Medulla oblongata (tissue), 1 donor: Measurements from ENCODE around the gene CHD5.

Experiments
- DNase-seq: peaks from one replicate; pipeline ENCODE4 v3.0.0-alpha.2; 2015; ENCODE audit errors: extremely low spot score

Gene CHD5

DNA sequence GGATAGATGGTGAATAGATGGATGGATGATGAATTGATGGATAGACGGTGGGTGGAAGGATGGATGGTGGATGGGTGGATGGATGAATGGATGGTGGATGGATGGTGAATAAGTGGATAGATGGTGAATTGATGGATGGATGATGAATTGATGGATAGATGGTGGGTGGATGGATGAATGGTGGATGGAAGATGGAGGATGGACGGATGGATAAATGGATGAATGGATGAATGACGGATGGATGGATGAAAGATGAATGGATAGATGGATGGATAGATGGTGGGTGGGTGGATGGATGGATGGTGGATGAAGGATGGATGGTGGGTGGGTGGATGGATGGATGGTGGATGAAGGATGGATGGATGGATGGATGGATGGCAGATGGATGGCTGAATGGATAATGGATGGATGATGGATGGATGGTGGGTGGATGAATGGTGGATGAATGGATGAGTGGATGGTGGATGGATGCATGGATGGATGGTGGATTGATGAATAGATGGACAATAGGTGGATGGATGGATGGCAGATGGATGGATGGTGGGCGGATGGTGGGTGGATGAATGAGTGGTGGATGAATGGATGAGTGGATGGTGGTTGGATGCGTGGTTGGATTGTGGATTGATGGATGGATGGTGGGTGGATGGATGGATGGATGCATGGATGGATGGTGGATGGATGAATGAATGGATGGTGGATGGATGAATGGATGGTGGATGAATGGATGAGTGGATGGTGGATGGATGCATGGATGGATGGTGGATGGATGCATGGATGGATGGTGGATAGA lies 5.3 kb downstream of the CHD5 start:
- DNase-seq = no peak

DNA sequence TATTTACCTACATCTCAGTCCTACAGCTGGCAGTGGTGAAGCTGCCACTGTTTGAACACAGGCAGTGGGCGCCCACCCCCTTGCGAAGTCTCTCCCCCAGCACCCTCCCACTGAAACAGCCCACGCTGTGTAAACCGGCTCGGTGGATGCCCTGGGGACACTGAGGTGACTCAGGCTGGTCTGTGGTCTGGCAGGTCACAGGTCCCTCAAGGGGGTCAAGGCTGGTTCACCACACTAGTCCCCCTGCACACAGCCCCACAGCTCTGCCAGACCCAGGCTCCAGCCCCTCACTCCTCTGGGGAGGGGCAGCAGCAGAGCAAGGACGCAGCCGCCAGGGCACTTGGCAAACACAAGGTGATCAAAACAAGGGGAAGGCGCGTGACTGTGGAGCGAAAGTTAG lies 7.6 kb downstream of the CHD5 start:
- no peak for DNase-seq

DNA sequence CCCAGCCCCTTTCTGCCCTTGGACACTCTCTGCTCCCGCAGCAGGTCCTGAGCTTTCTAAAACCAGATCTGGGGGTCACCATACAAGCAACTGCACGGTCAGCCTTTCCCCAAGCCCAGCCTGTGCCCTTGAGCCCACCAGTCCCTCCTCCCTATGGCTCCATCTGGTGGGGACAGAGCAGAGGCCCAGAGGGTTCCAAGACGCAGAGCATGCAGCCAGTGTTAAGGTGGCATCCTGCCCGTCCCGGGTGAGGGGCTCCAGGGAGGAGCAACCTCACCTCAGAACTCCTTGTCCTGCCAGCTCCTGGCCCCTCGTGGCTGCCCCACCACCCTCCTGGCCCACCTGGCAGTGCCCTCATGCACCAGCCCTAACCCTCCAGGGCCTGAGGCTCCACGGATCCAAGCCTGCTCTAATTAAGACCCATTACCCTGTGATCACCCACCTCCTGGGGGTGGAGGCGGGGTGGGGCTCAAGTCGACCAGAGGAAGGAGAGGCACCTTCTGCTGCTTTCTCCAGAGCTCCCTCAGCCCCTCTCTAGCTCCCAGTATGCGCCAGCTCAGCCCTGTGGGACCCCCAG lies 8.5 kb downstream of the CHD5 start:
- DNase-seq = no peak

DNA sequence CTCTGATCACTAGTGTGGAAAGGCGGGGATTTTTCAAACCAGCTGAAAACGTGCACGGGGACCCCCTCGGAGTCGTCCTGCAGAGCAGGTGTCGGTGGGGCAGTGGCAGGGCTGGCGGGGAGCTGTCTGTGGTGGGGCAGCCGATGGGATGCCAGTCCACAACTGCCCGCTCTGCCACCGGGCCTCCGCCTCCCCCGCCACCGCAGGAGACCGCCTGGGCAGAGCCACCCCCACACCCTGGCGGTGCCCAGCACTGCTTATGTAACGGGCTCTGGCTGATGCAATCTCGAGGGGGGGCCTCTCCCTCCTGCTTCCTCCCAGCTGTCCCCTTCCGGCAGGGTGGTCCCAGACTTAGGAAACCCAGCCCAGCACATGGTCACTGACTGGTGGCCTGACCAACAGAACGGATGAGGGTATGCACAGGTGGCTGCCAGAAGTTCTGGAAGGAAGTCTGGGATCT lies 9.3 kb downstream of the CHD5 start:
- DNase-seq = no peak

DNA sequence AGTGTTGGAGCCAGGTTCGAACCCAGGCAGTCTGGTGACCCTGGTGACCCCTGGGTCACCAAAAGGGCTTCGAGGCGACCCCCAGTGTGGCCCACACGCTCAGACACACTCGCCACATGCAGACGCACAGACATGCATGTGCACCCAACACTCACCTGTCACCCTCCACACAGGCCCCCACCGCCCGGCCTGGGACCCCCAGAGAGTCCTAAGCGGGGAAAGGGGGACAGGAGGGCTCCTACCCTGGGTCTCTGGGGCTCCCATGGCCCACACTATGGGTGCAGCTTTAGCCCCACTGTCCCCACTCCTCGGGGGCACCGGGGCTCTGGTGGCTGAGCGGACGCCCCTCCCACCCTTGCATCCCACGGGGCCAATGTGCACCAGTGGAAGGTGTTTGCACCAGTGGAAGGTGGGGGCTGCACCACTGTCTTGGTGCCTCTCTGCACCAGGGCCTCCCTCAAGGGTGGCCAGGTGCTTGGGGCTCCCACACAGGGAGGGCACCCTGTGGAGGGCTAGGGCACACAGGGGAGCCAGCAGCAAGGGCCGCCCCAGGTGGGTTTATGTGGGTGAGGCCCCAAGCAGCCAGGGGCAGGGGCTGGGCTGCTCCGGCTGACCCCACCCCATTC lies 9.9 kb downstream of the CHD5 start:
- DNase-seq = no peak

DNA sequence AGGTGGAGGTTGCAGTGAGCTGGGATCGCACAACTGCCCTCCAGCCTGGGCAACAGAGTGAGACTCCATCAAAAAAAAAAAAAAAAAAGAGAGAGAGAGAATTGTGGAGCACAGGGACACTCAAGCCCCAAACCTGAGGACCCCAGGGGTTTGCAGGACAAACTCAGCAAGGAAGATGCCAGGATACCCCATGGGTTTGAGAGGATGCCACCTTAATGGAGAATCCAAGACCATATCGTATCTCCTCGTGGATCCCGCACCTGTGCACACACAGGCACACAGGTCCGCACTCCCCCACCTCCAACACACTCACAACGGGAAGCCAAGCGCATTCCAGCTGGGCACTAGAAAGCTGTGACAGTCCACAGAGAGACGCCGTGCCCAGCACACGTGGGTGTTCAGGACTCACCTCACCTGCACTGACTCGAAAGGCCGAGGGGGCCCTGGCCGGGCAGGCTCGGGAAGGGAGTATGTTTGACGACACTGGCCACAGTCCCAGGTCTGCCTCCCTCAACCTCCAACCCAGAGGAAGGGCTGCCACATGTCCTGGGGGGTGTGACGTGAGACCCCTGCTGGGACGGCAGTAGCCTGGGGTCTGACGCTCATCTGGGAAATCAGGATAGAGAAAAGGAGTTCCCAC lies 11.1 kb downstream of the CHD5 start:
- DNase-seq = no peak

DNA sequence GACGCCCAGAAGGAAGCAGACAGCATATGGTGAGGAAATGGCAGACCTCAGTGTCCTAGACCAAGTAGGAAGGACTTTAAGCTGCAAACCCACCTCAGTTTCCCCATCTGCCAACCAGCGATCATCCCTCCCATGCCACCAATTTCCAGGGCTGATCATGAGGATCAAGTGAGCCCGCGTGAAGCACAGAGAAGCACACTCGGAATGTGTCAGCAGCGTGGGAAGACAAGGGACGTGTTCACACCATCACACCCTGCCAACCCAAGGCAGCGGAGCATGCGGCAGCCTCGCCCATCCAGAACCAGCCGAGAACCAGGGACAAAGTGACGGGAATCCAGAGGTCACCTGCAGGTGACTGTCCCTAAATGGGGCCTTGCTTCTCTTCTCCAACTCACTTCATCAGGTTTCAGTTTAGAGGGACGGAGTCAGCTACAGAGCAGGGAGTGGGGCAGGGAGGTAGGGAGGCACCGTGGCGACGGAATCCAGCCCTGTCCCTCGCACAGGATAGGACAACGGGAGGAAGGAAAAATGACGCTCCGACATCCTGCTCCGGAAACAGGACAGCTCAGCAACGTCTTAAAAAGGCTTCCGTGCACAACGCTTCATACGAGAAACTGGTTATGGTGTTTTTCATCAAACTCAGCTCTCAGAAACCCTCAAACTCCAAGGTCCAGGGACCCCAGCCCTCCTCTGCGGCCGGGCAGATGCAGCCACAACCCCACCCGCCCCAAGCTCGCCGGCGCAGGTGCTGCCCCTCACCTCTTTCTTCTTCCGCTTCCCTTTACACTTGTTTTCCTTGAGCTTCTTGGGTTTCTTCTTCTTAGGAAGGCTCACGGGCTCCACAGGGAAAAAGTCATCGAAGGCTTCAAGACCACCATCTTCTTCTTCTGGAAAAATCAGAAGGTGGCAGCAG lies 12.5 kb downstream of the CHD5 start:
- no peak for DNase-seq

DNA sequence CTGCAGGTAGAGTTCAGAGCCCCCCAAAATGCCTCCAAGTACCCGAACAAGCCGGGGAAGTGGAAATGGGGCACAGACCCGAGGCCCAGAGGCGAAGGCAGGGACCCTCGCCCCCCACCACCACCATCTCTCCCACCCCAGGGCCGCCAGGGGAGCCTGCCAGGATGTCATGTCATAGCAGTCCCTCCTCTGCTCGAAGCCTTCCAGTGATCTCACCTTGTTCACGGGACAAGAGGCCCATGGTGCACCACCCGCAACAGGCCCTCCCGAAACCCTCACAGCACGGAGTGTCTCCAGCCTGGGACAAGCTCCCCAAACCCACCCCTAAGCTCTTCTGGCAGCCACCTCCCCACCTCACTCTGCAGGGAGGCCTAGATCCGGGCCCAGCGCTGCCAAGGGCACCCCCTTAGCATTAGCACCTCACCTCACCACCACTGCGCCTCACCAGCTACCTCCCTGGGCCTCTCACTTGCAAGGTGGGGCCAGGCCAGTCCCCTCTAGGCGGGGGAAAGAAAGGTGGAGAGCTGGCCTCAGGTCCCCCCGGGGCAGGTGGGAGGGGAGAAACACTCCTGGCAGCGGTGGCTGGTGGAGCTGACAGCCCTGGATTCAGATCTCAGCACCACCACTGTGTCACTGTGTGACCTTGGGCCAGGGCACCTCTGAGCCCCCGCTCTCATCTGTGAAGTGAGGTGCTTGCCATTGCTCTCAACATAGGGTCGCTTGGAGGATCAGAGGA lies 13.3 kb downstream of the CHD5 start:
- no peak for DNase-seq

DNA sequence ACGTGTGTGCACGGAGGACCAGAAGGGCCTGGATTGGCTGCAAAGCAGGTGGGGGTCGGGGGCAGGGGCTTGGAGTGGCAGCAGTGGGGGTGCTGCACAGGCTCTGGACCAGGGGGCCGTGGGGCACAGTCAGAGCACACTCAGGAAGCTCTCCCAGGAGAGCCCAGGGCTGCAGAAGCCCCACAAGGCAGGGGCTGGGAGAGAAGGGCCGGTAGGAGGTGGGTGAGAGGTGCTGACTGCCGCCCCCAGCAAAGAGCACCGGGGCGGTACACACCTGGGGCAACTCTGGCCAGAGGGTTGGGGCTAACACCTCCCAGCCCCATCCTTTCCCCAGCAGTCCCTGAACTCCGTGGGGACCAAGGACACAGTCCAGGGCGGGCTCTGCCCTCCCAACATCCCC lies 13.9 kb downstream of the CHD5 start:
- DNase-seq = no peak

DNA sequence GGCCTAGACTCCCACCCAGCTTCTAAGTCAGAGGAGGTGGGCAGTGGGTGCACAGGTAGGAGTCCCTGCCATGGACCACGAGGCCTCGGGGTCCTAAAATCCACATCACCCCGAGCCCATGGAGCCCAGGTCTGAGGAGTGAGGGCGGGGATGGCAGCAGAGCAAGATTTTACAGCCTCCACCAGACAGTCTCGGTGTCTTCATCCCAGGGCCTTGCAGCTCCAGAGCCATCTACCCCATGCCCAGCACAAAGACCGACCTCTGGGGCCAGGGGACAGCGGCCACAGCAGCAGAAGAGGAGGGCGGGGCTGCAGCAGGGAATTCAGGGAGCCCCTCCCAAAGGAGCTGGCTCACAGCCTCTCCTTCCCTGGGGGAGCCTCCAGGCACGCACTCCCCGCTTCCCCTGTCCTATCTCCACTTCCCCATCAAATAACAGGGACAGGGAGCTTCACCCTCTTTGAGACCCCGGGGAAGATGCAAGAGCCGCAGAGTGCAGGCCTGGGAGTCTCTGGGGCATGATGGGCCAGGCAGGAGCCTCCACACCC lies 14.6 kb downstream of the CHD5 start:
- DNase-seq = no peak

DNA sequence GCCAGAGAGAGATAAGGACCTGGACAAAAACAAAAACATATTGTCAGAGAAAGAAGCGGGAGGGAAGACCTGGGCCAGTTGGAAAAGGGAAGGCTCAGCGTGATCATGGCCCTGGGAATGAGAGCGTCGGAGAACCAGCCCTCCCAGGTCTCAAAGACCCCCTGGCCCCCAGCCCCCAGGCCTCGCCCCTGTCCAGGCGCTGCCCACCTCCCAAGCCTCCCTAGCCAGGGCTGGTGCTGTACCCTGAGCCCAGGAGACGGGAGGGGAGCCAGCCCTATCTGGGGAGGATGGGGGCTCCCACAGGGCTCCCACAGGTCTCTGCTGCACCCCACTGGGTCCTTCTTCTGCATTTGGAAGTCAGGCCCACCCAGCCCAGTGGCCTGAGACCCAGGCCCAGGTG lies 15.1 kb downstream of the CHD5 start:
- DNase-seq = no peak

DNA sequence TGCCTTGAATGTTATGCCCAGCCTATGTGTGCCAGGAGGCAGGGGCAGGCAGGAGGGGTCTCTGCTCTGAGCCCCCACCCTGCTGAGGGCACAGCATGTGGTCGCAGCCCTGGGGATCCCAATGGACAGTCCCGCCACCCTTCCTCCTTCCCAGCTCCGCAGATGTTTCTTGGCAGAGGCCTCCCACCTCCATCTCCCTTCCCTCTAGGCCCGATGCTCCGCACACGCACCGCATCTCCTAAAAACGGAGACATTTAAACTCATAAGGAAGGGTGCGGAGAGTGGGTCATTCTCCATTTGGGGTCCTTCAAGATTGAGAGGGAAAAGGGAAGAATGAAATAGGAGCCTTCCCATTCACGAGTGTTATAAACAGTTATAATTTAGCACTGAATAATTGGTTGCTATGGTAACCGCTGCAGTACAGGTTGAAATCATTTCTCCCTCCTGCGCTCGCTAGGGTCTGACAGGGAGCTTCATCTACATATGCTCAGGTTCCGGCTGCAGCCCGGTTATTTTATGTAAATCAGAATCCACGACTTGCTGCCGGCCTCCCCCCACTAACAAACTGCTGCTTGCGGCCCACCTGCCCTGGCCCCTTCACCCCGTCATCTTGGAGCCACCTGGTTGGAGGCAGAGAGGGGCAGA lies 16.0 kb downstream of the CHD5 start:
- no peak for DNase-seq

DNA sequence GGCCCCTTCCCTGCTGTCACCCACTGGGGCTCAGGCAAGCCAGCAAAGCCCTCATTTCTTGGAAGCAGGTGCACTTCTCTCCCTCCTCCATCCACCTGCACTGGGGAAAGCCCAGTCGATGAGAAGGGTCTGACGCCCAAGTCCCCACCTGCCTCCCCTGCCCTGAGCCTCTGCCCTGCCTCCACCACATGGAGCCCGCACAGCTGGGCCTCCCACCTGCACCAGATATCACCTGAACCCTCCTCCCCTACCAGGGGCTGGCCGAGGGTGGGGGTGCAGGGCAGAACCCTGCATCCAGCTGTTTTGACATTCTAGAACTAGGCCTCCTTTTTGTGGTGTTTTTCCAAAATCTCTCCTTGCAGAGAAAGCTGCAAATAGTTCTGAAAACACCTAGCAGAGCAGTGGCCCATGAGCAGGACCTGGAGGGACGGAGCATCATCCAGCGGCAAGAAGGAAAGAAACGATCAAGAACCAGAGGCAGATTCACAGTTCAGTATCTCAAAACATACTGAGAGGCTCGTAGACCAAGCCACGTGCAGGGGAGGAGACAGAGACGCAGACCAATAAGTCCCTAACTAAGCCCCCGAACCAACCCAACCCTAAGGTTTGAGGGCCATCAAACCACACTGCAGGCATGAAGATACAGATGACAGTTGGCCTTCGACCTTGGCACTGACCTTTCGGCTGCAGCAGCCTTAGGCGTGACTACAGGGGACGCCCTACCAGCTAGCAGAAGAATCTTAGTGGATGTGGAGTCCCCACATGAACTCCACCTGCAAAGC lies 16.7 kb downstream of the CHD5 start:
- DNase-seq = no peak

DNA sequence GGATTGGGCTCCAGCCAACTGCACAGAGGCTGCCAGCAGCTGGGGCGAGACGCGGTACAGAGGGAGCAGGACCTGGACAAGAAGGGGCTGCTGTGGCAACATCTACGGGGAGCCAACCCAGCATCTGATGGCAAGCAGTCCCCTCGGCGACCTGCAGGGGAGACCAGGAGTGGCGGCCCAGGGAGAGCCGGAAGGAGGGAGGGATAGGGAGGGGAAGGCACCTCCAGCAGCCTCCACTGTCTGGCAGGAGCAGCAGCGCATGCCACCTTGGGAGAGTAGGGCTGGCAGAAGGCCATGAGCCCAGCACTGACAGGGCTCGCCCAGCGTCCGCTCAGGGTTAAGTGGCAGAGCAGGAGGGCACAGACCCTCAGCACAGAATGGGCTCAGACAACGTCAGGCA lies 17.3 kb downstream of the CHD5 start:
- no peak for DNase-seq

DNA sequence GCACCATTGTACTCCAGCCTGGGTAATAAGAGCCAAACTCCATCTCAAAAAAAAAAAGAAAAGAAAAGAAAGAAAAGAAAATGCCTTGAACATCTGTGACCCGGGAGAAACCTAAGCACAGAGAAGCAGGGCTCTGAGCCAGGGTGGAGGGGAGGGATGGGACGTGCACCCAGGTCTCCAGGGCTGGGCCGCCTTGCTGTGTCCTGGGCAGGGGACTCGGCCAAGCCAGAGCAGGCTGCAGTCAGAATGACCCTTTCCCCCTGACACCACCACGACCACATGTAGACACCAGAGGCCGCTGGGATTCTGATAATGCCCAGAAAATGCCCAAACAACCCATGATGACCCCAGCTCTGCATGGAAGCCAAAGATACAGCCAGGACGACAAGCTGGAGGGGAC lies 17.8 kb downstream of the CHD5 start:
- DNase-seq = no peak

DNA sequence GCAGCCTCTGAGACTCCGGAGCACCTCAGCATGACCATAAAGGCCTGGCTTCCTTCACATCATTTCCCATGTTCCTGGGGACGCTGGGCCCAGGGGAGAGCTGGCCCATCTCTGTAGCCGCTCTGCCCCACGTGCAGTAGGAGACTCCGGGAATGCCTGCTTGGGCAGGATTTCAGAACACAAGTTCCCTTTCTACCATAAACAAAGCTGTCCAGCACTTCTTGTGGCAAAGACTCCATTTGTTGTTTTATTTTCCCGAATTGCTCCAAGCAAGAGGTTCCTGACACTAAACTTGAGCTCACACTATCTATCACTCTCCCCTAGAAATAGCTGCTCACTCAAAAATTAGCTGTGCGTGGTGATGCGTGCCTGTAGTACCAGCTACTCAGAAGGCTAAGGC lies 21.9 kb downstream of the CHD5 start:
- no peak for DNase-seq

DNA sequence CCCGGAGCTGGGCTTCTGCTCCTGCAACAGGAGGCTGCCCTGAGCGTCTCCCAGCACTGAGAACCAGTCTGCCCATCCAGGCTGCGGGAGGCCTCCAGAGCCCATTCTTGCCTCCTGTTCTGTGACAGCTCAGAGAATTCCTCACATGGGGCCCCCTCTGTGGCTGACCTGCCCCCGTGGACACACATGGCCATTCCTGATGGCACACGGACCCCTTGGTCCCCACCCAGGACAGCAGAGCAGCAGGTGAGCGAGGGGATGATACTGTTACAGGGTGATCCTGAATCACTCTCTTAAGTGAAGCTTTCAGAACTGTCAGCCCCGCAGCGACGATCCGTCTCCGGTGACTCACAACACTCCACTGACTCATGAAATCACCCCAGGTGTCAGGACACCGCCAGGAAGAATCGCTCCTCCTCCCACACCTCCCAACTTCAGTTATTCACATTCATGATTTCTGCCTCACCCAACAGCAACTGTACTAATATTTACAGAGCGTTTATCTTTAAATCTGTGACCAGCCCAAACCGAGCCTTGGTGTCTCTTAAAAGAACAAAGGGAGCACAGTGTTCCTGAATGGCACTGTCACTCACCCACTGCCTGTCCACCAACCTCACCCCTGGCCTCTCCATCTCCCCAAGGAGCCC lies 22.5 kb downstream of the CHD5 start:
- no peak for DNase-seq

DNA sequence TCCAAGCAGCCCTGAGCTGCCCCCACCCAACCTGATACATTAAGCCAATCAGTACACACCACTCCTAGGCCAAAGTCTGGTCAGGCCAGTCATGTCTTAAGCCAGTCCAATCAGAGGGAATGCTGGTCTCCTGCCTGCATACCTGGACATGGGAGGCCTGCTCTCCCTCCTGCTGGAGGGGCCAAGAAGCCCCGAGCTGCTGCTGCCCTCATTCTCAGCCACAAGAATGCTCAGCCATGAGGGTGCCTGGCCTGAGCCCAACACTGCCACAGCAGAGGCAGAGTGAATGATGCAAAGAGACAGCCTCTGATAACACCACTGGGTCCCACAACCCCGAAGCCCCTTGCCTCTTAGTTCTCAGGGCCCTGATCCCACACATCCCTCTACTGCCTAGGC lies 23.0 kb downstream of the CHD5 start:
- no peak for DNase-seq
